ENCODE results near the gene POLE3.

GRCh38 chr9:113387560-113388230 lies 22.8 kb downstream of the POLE3 start:
- TF ChIP-seq CTCF (IDR thresholded peaks at IDR 0.05; ENCODE audit: extremely low read depth in 1 of 2, insufficient read depth in 1 of 2, low read depth in 1 of 2, low read length in 2 of 2), result no peak
- TF ChIP-seq MAX (IDR thresholded peaks at IDR 0.05; ENCODE audit: insufficient read depth, insufficient read length), result no peak
- TF ChIP-seq EZH2 (IDR thresholded peaks at IDR 0.05; ENCODE audit: borderline replicate concordance, low read depth, low read length, severe bottlenecking), result no peak
- TF ChIP-seq JUN (IDR thresholded peaks at IDR 0.05; ENCODE audit: borderline replicate concordance, insufficient read depth, insufficient read length, low read depth), result no peak
- TF ChIP-seq FOS (IDR thresholded peaks at IDR 0.05; ENCODE audit: borderline replicate concordance, insufficient read depth, low read length), result no peak
- no peak for TF ChIP-seq POLR2A (IDR thresholded peaks at IDR 0.05; ENCODE audit: low read depth, low read length)
